Activated CD8-positive, alpha-beta T cell treated with anti-CD3 and anti-CD28 coated beads, Interleukin-2, amount 10 ng/mL, durations not matched to agents 7 days and 5 days (primary cell): ENCODE results near the gene COL4A1. TPM values are rescaled to one million over a fixed set of nuclear protein-coding genes. Genes with fewer than 3 reads are reported as not detected.

Source experiments
- ATAC-seq: fragments of 150-1000 bp; cut with Tn5 transposase; one replicate; pipeline ENCODE4 v1.10.0; 2021; ENCODE audit warnings: moderate library complexity
- CTCF ChIA-PET: fragments of 350-600 bp; sonication (Branson Sonifier 250); formaldehyde crosslinking; loops from one replicate; lab custom pipeline; 2021; ENCODE audit warnings: antibody characterized with exemption; lab: Charles Lee
- POLR2A ChIA-PET: fragments of 350-600 bp; sonication (Branson Sonifier 250); formaldehyde crosslinking; loops from one replicate; lab custom pipeline; 2021; ENCODE audit warnings: antibody characterized with exemption; lab: Charles Lee
- DNase-seq: peaks from one replicate; pipeline ENCODE4 v3.0.0-alpha.2; 2020
- H3K27ac Mint-ChIP-seq: one replicate; pipeline ENCODE4 v1.8.0; 2021; ENCODE audit warnings: mild to moderate bottlenecking, mixed read lengths
- H3K27me3 Mint-ChIP-seq: one replicate; pipeline ENCODE4 v1.8.0; 2021; ENCODE audit warnings: low read depth, mixed read lengths
- H3K36me3 Mint-ChIP-seq: one replicate; pipeline ENCODE4 v1.8.0; 2021; ENCODE audit warnings: low read depth, mixed read lengths
- H3K4me1 Mint-ChIP-seq: one replicate; pipeline ENCODE4 v1.8.0; 2021; ENCODE audit warnings: low read depth, mixed read lengths
- H3K4me3 Mint-ChIP-seq: one replicate; pipeline ENCODE4 v1.8.0; 2021; ENCODE audit warnings: mild to moderate bottlenecking, mixed read lengths
- H3K9me3 Mint-ChIP-seq: one replicate; pipeline ENCODE4 v1.8.0; 2022; ENCODE audit warnings: mixed read lengths; ENCODE audit not compliant: insufficient read depth
- total RNA-seq, 2 experiments: library from RNA; stranded (reverse); gene quantifications; one replicate each; pipeline ENCODE4 v1.2.3, GENCODE V29; 2021

The COL4A1 gene
- total RNA-seq, 2 experiments from 2014 or later: not detected

DNA sequence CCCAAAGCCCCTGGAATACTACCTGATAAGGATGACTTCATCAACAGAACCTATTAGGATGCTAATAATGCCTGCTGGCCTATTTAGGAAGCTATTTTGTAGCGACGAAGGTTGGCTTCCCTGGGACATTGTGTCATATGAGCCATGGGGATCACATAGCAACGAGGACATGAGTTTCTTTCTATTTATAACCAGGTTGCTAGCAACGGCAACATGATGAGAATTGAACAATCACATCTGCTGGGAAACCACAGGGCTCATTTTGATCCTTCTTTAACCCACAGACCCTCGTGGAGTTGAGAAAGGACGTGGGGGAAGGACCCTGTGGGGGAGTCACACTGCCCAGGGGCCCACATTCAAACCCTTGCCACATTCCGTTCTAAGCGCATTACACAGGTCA lies 172.2 kb downstream of the COL4A1 start:
- CTCF ChIA-PET: no interaction called here
- Mint-ChIP-seq H3K9me3 (no peaks in the 10 kb centered on the region), H3K4me3 (no peak overlapping the region), H3K36me3 (no peaks in the 10 kb centered on the region), H3K27ac (no peak overlapping the region), H3K27me3 (peaks cover 25% of the 10 kb centered on the region), H3K4me1 (peaks cover 13% of the 10 kb centered on the region)
- DNase-seq (no peak), ATAC-seq (no peak)
- POLR2A ChIA-PET: no interaction called here

DNA sequence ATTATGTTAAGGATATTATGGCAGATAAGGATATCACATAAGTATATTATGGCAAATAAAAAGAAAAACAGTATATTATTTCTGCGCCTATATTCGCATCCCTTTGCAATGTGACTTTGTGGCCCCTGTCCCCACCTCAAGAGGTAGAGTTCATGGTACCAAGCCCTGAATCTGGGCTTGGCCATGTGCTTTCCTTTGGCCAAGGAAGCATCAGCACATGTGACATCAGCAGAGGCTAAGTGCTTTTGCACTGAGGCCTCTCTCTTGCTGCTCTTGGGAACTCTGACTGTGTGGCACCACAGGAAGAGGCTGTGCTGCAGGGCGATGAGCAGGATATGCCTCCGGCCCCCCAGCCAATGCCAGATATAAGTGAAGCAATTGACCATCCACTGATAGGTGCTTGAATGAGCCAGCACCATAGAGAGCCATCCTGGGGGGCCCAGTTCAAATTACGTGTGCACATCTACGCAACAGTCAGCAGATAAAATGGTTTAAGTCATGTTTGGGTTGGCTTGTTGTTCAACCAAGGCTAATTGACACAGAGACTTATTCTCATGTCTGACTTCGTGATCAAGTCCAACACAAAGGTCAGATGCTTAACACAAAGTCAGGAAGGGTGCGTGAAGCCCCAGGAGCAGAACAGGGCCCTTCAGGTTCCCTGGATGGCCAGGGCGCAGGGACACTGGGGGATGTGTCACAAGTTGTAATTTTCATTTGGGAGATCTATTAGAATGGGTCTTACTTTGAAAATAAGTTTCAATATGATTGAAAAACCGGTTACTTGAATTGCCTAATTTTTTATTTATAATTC lies 173.3 kb downstream of the COL4A1 start:
- ATAC-seq (no peak), DNase-seq (no peak)
- Mint-ChIP-seq H3K27ac (no peak overlapping the region), H3K36me3 (no peaks in the 10 kb centered on the region), H3K9me3 (no peaks in the 10 kb centered on the region), H3K4me3 (no peak overlapping the region), H3K4me1 (peaks cover 10% of the 10 kb centered on the region), H3K27me3 (peaks cover 15% of the 10 kb centered on the region)
- CTCF ChIA-PET: no interaction called here
- POLR2A ChIA-PET: no interaction called here

DNA sequence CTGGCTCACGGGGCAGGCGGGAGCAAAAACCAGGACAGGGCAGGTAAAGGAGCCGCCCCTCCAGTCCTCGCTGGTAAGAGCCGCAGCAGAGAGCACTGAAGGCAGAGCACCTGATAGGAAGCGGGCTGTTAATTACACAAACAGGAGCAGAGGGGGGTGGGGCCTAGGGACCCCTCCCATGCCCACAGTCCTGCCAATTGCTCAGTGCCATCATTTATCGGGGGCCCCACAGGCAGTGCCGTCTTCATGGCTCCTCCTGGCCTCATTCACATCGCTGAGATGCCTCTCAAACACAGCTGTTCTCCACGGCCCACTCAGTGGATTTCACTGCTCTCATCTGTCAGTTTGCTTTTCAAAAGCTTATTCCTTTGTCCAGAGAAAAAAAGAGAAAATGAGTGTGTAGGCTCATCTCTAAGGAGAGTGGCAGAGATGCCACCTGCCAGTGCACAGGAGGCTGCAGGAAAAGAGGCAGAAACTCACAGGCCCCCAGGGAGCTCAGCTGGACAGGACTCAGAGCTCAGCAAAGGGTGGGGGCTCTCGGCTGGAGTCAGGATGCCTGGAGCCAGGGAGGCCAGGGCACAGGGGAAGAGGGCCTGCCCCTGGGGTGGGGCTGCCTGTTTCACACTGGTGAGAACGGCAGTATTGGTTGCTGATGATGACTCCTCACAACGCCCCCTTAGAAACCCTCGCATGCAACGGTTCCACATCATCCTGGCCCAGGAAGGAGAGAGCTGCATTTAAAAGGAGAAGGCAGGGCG lies 174.6 kb downstream of the COL4A1 start:
- ChIA-PET POLR2A (no interaction called here), CTCF (no interaction called here)
- no peak overlapping the region for H3K4me3 Mint-ChIP-seq
- H3K36me3 Mint-ChIP-seq: no peaks in the 10 kb centered on the region
- H3K4me1 Mint-ChIP-seq: peaks cover 3% of the 10 kb centered on the region
- no peak overlapping the region for H3K27ac Mint-ChIP-seq
- no peak for DNase-seq
- H3K9me3 Mint-ChIP-seq: no peaks in the 10 kb centered on the region
- H3K27me3 Mint-ChIP-seq: peaks cover 9% of the 10 kb centered on the region
- ATAC-seq: no peak

DNA sequence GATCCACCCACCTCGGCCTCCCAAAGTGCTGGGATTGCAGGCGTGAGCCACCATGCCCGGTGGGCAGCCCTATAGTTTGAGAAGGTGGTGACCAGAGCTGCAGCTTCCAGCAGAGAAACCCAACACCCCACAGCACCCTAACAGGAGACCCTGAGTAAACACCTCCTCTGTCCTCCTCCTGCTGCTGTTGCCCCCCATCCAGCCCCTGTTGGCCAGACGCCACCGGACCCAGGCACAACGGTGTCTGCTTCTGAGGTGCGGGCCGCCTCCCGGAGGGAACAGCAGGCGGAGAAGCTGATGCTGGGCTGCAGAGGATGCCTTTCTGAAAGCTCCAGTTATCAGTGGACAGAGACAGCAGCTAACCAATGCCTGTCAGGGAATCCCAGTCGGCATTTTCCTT lies 175.5 kb downstream of the COL4A1 start:
- no peak overlapping the region for H3K4me3 Mint-ChIP-seq
- no peaks in the 10 kb centered on the region for H3K9me3 Mint-ChIP-seq
- no peaks in the 10 kb centered on the region for H3K4me1 Mint-ChIP-seq
- ChIA-PET CTCF (no interaction called here), POLR2A (no interaction called here)
- H3K27me3 Mint-ChIP-seq: peaks cover 11% of the 10 kb centered on the region
- no peaks in the 10 kb centered on the region for H3K36me3 Mint-ChIP-seq
- H3K27ac Mint-ChIP-seq: no peak overlapping the region
- ATAC-seq: no peak
- DNase-seq: no peak

DNA sequence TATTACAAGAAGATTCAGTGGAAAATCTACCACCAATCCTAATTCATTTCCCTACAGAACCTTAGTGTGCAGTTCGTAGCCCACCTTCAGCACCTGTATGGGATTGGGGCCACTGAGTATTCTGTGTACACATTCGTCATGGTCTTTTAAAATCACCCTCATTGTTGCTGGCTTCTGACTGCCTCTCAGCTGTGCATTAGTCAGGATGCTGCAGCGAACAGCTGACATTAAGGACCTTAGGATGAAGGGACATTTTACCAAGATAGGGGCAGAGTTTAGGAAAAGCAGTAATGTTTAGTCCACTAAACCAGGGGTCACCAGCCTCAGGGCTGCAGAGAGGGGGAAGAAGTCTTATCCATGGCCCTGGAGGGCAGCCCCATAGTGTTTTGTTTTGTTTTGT lies 176.5 kb downstream of the COL4A1 start:
- CTCF ChIA-PET: no interaction called here
- Mint-ChIP-seq H3K4me3 (no peak overlapping the region), H3K9me3 (no peaks in the 10 kb centered on the region), H3K4me1 (no peaks in the 10 kb centered on the region), H3K27me3 (peaks cover 13% of the 10 kb centered on the region), H3K27ac (no peak overlapping the region), H3K36me3 (no peaks in the 10 kb centered on the region)
- DNase-seq (no peak), ATAC-seq (no peak)
- POLR2A ChIA-PET: no interaction called here

DNA sequence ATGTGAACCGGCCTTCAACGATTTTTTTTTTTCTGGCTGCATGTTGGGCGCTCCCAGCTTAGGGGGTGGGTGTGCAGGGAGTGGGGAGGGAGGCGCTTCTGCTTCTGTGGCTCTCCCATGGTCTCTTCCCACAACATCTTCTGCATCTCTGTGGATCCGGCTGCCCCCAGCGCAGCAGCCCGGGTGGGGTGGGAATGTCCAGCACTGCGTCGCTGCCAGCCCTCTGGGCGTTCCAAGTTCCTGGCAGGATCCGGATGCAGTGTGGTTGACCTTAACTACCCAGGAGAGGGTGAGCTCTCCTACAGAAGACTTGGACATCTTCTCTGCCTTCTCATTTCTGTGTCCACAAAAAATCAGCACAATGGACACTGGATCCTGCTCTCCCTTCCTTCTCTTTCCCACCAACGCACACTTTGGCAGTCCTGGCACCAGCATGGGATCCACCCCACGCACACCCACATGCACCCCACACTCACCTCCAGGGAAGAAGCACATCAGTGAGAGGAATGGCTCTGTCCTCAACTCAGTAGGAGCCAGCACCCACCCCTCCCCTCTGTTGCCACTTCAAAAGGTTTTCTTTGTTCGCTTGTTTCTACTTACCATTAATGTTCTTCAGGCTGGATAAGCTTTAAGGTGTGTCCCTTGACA lies 177.3 kb downstream of the COL4A1 start:
- ATAC-seq (no peak), DNase-seq (no peak)
- H3K4me1 Mint-ChIP-seq: no peaks in the 10 kb centered on the region
- ChIA-PET CTCF (no interaction called here), POLR2A (no interaction called here)
- no peaks in the 10 kb centered on the region for H3K36me3 Mint-ChIP-seq
- no peaks in the 10 kb centered on the region for H3K9me3 Mint-ChIP-seq
- peaks cover 12% of the 10 kb centered on the region for H3K27me3 Mint-ChIP-seq
- H3K27ac Mint-ChIP-seq: no peak overlapping the region
- no peak overlapping the region for H3K4me3 Mint-ChIP-seq

DNA sequence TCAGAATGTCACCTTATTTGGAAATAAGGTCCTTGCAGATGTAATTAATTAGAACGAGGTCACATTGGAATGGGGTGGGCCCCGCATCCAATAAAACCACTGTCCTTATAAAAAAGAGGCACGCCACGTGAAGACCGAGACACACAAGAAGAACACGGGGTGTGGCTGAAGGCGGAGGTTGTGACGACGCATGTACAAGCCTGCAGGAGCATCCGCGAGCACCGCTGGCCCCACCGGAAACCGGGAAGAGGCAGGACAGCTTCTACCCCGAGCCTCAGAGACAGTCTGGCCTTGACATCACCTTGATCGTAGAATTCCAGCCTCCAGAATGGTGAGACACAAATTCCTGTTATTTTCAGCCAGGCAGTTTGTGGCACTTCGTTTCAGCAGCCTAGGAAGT lies 177.9 kb downstream of the COL4A1 start:
- no peak overlapping the region for H3K4me3 Mint-ChIP-seq
- peaks cover 14% of the 10 kb centered on the region for H3K27me3 Mint-ChIP-seq
- CTCF ChIA-PET: no interaction called here
- no peaks in the 10 kb centered on the region for H3K9me3 Mint-ChIP-seq
- no peaks in the 10 kb centered on the region for H3K36me3 Mint-ChIP-seq
- H3K27ac Mint-ChIP-seq: no peak overlapping the region
- DNase-seq: no peak
- H3K4me1 Mint-ChIP-seq: no peaks in the 10 kb centered on the region
- POLR2A ChIA-PET: no interaction called here
- ATAC-seq: no peak

DNA sequence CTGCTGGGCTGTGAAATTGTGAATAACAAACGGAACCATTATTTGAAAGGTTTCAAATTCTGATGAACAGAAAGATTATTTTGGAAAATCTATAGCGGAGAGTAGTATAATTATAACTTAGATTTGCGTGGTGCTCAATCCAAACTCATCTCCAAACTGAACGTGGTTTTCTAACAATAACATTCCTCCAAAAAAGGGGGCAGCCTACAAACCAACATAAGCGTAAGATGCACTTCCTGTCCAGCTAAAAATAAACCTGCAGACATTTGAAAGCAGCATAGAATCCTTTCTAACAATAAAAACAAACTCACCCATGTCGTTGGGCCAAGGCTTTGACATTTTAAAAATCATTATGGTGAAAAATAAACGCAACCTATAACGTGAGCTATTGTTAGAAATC lies 178.4 kb downstream of the COL4A1 start:
- ChIA-PET POLR2A (no interaction called here), CTCF (no interaction called here)
- no peaks in the 10 kb centered on the region for H3K4me1 Mint-ChIP-seq
- no peak overlapping the region for H3K27ac Mint-ChIP-seq
- no peaks in the 10 kb centered on the region for H3K9me3 Mint-ChIP-seq
- H3K4me3 Mint-ChIP-seq: no peak overlapping the region
- DNase-seq: no peak
- H3K36me3 Mint-ChIP-seq: no peaks in the 10 kb centered on the region
- ATAC-seq: no peak
- H3K27me3 Mint-ChIP-seq: peaks cover 14% of the 10 kb centered on the region

DNA sequence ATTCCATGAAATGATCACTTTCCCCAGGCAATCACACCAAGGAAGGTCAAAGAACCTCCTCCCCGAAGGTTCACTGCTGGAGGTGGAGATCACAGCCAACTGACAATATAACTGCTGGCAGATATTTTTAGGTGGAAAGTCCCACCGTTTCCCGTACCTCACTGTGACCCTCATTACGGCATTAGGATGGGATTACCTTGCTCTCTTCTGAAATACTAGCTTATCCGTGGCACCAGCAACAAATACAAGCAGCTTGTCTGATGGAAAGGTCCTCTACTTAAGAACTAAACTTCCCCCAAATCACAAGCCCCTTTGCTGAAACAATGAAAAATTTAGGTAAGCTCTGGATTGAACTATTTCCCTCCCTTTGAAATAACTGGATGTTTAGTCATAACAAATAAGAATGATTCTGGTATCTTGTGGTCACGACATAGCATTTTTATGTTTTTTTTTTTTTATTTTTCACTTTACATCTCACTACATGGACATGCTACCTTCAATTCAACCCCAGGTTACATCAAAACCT lies 178.9 kb downstream of the COL4A1 start:
- Mint-ChIP-seq H3K27ac (no peak overlapping the region), H3K36me3 (no peaks in the 10 kb centered on the region), H3K4me3 (no peak overlapping the region), H3K9me3 (no peaks in the 10 kb centered on the region), H3K27me3 (peaks cover 14% of the 10 kb centered on the region), H3K4me1 (no peaks in the 10 kb centered on the region)
- ChIA-PET CTCF (no interaction called here), POLR2A (no interaction called here)
- no peak for ATAC-seq
- DNase-seq: no peak

DNA sequence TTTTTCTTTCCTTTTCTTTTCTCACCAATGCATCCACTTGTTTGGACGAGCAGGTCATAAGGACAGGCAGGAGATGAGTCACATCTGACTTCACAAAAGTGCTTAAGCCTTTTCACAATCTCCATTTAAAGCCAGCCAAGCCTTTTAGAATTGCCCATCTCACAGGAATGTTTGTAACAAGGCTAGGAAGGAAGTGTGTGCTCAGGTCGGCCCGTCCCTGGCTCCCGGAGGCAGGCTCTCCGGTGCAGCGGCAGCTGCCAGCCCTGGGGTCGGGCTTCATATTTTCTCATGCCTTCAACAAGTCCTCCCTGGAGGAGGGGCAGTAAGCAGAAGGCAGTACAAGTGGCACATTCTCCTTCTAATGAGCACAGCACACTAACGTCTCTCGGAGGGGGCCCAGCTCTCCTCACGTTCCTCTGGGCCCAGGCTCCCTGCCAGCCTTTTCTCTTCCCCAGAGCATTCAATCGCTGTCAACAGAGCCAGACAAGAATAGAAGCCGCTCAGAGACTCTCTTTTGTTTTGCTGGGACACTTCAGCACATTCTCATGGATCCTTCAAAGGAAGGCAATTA lies 180.5 kb downstream of the COL4A1 start:
- CTCF ChIA-PET: no interaction called here

DNA sequence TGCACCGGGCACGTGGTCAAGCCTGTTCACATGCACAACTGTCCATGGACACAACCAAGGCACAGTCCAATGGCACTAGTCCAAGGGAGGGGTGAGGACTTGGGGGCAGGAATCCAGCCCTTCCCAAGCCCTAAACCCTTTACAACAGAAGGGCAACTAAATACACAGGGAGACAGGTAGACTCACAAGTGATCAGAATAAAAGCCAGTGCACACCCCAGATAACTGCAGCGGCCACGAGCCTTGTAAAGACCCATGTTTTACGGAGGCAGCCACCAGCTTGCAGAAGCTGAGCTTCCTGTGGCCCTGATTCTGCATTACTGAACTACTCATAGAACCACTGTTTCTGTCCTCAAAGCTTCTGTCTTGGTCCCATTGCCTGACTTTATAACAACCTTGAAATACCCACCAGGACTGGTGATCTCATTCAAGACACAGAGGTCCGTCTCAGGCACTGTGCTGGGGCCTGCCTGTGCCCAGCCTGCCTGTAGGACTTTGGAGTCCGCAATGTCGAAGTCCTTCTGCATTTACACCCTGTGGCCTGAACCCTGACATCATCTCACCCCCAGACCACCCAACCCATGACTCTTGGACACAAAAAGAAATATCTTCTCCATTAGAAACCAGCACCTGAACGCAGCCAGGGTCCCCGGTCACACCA lies 181.2 kb downstream of the COL4A1 start:
- ATAC-seq (no peak), DNase-seq (no peak)
- peaks cover 17% of the 10 kb centered on the region for H3K27me3 Mint-ChIP-seq
- ChIA-PET POLR2A (no interaction called here), CTCF (no interaction called here)
- H3K27ac Mint-ChIP-seq: no peak overlapping the region
- no peaks in the 10 kb centered on the region for H3K4me1 Mint-ChIP-seq
- H3K36me3 Mint-ChIP-seq: no peaks in the 10 kb centered on the region
- H3K4me3 Mint-ChIP-seq: no peak overlapping the region
- no peaks in the 10 kb centered on the region for H3K9me3 Mint-ChIP-seq

More for the DNA sequence above, 180.5 kb downstream of the COL4A1 start:
- Mint-ChIP-seq H3K36me3 (no peaks in the 10 kb centered on the region), H3K4me3 (no peak overlapping the region), H3K9me3 (no peaks in the 10 kb centered on the region), H3K4me1 (no peaks in the 10 kb centered on the region), H3K27ac (no peak overlapping the region), H3K27me3 (peaks cover 17% of the 10 kb centered on the region)
- POLR2A ChIA-PET: no interaction called here
- DNase-seq: no peak
- ATAC-seq: no peak
